GM19099 (cell line): ENCODE results near the gene ZNF134.

Experiments used
- POLR2A ChIP-seq: IDR thresholded peaks from 3 replicates; pipeline ENCODE4 v1.6.1; 2011; ENCODE audit warnings: low read depth; ENCODE audit not compliant: insufficient read length; ENCODE audit errors: extremely low read depth

The ZNF134 gene

GRCh38 chr19:57620673-57621348 is 6.8 kb downstream of the ZNF134 start:
- TF ChIP-seq POLR2A, result no peak

DNA sequence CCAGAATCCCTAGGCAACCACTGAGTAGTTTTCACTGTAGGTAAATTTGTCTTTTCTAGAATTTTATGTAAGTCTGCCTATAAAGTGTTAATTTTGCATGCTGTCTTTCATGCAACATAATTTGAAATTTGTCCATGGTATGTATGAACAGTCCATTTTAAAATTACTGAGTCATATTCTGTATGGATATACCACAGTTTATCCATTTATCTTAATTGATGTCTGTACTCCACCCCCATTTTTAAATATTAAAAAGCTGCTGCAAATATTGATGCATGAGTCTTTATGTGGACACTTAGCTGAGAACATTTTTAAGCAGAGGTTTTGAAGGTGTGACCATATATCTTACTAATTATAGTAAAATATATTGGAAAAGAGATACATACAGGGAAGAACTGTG is 9.0 kb downstream of the ZNF134 start:
- TF ChIP-seq POLR2A, result no peak

- peak; percentile 73 for TF ChIP-seq POLR2A
Observed at GRCh38 chr19:57632987-57633831, 19.2 kb downstream of the ZNF134 start, which contains the start of gene ZNF211. Gene ZNF211 (plus strand): TSS chr19:57633168. CDS start chr19:57633347, 179 bp downstream.

DNA sequence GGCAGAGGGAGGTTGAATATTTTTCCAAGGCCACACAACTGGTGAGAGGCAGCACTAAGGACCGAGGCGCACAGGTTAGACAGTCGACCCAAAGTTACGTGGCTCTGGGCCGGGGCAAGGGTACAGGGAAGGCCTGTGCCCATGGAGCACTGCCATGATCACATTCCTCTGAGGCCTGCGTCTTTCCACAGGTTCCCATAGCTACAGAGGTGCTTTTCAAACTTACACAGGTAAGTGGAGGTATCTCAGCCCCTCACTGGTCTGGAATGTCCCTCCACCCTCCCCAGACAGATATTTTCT is 19.7 kb downstream of the ZNF134 start:
- no peak for TF ChIP-seq POLR2A

DNA sequence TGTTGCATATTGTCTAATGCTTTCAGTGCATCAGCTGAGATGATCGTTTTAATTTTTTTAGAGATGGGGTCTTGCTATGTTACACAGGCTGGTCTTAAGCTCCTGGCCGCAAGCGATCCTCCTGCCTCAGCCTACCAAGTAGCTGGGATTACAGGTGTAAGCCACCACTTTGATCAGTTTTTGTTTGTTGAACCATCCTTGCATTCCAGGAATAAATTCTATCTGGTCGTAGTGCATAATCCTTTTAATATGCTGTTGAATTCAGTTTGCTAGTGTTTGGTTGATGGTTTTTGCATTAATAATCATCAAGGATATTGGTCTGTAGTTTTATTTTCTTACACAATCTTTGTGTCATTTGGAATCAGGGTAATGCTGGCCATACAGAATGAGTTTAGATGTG is 23.3 kb downstream of the ZNF134 start:
- no peak for TF ChIP-seq POLR2A

DNA sequence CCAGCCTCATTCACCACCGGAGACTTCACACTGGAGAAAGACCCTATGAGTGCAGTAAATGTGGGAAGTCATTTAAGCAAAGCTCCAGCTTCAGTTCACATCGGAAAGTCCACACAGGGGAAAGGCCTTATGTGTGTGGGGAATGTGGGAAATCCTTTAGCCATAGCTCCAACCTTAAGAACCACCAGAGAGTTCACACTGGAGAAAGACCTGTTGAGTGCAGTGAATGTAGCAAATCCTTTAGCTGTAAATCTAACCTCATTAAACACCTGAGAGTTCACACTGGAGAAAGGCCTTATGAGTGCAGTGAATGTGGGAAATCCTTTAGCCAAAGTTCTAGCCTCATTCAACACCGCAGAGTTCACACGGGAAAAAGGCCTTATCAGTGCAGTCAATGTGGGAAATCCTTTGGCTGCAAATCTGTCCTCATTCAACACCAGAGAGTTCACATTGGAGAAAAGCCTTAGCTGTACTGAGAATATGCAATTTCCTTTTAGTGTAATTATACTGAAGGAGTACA is 27.7 kb downstream of the ZNF134 start:
- TF ChIP-seq POLR2A, result no peak

GRCh38 chr19:57642396-57643046 is 28.5 kb downstream of the ZNF134 start:
- TF ChIP-seq POLR2A, result no peak

DNA sequence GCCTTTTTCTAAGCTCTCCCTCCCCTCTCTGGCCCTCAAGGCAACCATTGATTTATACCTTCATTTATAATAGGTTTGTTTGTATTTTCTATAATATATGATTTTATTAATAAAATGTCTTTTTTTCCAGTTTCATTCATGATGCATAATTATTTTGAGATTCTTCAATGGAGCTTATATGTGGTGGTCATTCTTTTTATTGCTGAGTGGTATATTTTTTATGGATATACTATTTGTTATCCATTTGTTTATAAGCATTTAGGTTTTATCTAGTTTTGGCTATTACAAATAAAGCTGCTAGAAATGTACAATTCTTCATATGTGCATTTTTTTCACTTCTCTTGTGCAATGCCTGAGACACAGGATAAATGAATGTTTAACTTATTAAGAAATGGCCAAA is 29.7 kb downstream of the ZNF134 start:
- TF ChIP-seq POLR2A, result no peak

GRCh38 chr19:57648331-57649003 is 34.4 kb downstream of the ZNF134 start:
- TF ChIP-seq POLR2A, result no peak

DNA sequence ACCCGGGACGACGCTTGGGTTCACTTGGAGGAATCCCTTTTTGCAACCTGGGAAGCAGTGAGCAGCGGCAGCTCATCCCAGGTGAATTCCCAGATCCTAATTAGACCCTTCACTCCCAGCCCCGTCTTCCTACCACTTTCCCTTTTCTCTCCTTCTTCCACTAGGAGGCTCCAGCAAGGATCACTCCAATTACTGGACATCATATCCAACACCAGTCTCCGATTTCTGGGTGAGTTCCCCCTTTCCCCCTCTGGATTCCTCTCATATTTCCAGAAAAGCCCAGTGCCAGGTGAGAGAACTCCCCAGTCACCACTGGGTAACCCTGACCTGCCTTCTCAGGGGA is 37.6 kb downstream of the ZNF134 start:
- no peak for TF ChIP-seq POLR2A

GRCh38 chr19:57653689-57654088 is 39.6 kb downstream of the ZNF134 start:
- TF ChIP-seq POLR2A, result no peak

- TF ChIP-seq POLR2A, result no peak
Observed at GRCh38 chr19:57655443-57655842, 41.4 kb downstream of the ZNF134 start.

GRCh38 chr19:57656346-57656745 is 42.3 kb downstream of the ZNF134 start:
- TF ChIP-seq POLR2A, result no peak

DNA sequence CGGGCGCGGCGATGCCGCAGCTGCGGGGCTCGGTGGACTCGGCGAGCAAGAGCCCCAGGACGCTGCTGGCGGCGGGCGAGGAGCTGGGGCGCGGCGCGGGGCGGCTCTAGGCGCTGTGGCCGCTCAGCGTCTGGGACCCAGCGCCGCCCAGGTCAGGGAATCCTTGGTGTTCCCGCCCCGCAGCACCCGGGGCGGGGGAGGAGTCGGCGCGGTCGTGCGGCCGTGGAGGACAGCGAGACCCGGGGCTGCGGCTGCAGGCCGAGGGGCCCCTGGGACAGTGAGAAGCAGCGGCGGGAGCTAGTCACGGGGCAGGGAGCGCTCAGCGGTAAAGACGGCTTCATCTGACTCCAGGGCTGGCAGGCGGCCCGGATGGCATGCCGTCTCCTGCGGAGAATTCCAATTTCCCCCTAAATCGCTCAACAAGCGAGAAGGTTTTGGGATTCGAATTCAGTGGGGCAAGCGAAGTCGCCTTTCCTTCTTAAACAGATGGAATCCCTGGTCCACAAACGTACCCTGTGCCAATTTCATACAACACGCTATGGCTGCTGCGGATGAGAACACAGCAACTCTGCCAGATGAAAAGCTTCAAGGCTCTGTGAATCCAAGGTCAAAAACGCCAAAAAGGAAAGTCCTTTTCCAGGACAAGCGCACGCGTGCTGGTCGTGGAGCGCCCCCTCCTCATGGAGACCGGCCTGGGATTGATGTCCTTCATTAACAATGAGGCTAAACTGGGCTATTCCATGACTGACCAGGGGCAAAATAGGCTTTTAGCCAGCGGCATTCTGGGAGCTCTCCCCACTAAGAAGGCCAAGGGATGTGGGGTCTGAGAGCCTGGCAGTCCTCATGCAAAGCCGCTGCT is 50.5 kb downstream of the ZNF134 start:
- TF ChIP-seq POLR2A, result no peak

DNA sequence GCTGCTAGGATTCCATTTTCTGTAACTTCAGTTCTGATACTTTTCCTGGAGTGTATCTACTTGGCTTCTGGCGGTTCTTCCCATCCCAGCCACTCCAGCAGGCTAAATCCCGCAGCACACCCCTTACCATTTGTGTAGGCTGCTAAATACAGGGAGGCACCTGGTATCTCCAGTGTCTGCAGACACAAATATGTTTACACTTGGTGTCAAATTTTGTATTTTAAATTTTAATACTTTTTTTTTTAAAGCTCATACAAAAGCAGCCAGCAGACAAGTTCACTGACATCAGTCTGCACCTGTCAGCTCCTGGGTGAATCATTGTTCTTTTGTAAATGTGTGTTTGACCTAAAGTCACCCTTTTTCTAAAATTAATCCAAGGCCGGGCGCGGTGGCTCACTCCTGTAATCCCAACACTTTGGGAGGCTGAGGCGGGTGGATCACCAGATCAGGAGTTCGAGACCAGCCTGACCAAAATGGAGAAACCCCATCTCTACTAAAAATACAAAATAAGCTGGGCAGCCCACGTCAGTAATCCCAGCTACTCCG is 51.3 kb downstream of the ZNF134 start:
- no peak for TF ChIP-seq POLR2A

- TF ChIP-seq POLR2A, result no peak
Observed at GRCh38 chr19:57667228-57667627, 53.2 kb downstream of the ZNF134 start.
